Keratinocyte (primary cell): ENCODE data around the gene FAM229B.

Experiments
- CTCF ChIP-seq, 3 experiments: IDR thresholded peaks in 1 of 3; conservative IDR thresholded peaks in 1 of 3; optimal IDR thresholded peaks in 1 of 3; 2 replicates in 2 of 3; 3 replicates in 1 of 3; pipeline versions ENCODE3 to v1.5.1; 2011; ENCODE audit warnings: low read length in 3 of 3, mild to moderate bottlenecking in 3 of 3, moderate library complexity in 2 of 3, control low read depth in 1 of 3, inconsistent platforms in 1 of 3; ENCODE audit not compliant: insufficient read depth in 2 of 3; ENCODE audit errors: extremely low read depth in 1 of 3
- EZH2 ChIP-seq: IDR thresholded peaks from one replicate; pipeline ENCODE4 v1.6.1; 2012; ENCODE audit warnings: inconsistent platforms, mild to moderate bottlenecking, low read length, moderate library complexity

- TF ChIP-seq CTCF (optimal IDR thresholded peaks at IDR 0.05 in 1 of 3, IDR thresholded peaks at IDR 0.05 in 1 of 3, conservative IDR thresholded peaks at IDR 0.05 in 1 of 3; ENCODE audit: extremely low read depth in 1 of 3, insufficient read depth in 2 of 3, low read length in 3 of 3) = no peak
- TF ChIP-seq EZH2 = no peak
These were observed 54.3 kb downstream of the FAM229B start for GRCh38 chr6:112141707-112142106.
